PC-9 (cell line): ENCODE data around the gene UIMC1. TPM values are rescaled to one million over a fixed set of nuclear protein-coding genes. Genes with fewer than 3 reads are reported as not detected.

ENCODE experiments used
- BruUV-seq: library from RNA; stranded (reverse); fragments of 400-500 nt; replicated peaks from 2 replicates; lab custom pipeline; 2021; lab: Mats Ljungman, UMichigan
- CTCF ChIA-PET: fragments of 300-600 bp; sonication (Branson Sonifier 250); formaldehyde crosslinking; loops from one replicate; lab custom pipeline; 2022; ENCODE audit warnings: antibody characterized with exemption; lab: Charles Lee
- POLR2A ChIA-PET: fragments of 300-600 bp; sonication (Branson Sonifier 250); formaldehyde crosslinking; loops from one replicate; lab custom pipeline; 2022; ENCODE audit warnings: antibody characterized with exemption; ENCODE audit not compliant: unreplicated experiment; lab: Charles Lee
- DNase-seq, 2 experiments: peaks; one replicate each; pipeline versions ENCODE4 v3.0.0 to v3.0.0-alpha.2; 2015 to 2022; ENCODE audit warnings: mixed read lengths in 1 of 2
- H2AFZ ChIP-seq: fragments of 200-600 bp; sonication (generic); 2 replicates; pipeline ENCODE4 v1.8.1; 2017; ENCODE audit warnings: antibody characterized with exemption
- H3F3A ChIP-seq: fragments of 200-600 bp; sonication (generic); 2 replicates; pipeline ENCODE4 v1.8.1; 2017; ENCODE audit warnings: antibody characterized with exemption, mild to moderate bottlenecking, low read depth; ENCODE audit not compliant: insufficient read depth
- H3K27ac ChIP-seq: fragments of 200-600 bp; sonication (generic); 2 replicates; pipeline ENCODE4 v1.6.1; 2016; ENCODE audit warnings: mixed run types
- H3K27me3 ChIP-seq: fragments of 200-600 bp; sonication (generic); 2 replicates; pipeline ENCODE4 v1.6.1; 2016; ENCODE audit warnings: low read depth, mixed run types; ENCODE audit not compliant: insufficient read depth
- H3K36me3 ChIP-seq: fragments of 200-600 bp; sonication (generic); 2 replicates; pipeline ENCODE4 v1.6.1; 2016; ENCODE audit warnings: low read depth, mixed run types
- H3K4me1 ChIP-seq: fragments of 200-600 bp; sonication (generic); replicated peaks from 2 replicates; pipeline ENCODE4 v1.6.1; 2016; ENCODE audit warnings: mixed run types; ENCODE audit not compliant: insufficient read depth
- H3K4me2 ChIP-seq: fragments of 200-600 bp; sonication (generic); 2 replicates; pipeline ENCODE4 v1.6.1; 2017; ENCODE audit warnings: mixed run types
- H3K4me3 ChIP-seq: fragments of 200-600 bp; sonication (generic); 2 replicates; pipeline ENCODE4 v1.6.1; 2016; ENCODE audit warnings: mixed run types
- H3K79me2 ChIP-seq: fragments of 200-600 bp; sonication (generic); 2 replicates; pipeline ENCODE4 v1.6.1; 2017; ENCODE audit warnings: low read depth, mixed run types
- H3K9me2 ChIP-seq: fragments of 200-600 bp; sonication (generic); 2 replicates; pipeline ENCODE4 v1.8.1; 2017; ENCODE audit warnings: mild to moderate bottlenecking; ENCODE audit not compliant: insufficient read depth
- H3K9me3 ChIP-seq: fragments of 200-600 bp; sonication (generic); 2 replicates; pipeline ENCODE4 v1.8.1; 2016; ENCODE audit warnings: low read depth; ENCODE audit not compliant: insufficient read depth
- H4K20me1 ChIP-seq: fragments of 200-600 bp; sonication (generic); 2 replicates; pipeline ENCODE4 v1.8.1; 2017; ENCODE audit not compliant: insufficient read depth
- EZH2 ChIP-seq: fragments of 200-600 bp; sonication (generic); IDR thresholded peaks from 2 replicates; pipeline ENCODE4 v1.8.0; 2017; ENCODE audit warnings: antibody characterized with exemption, low read depth
- intact Hi-C: fragments of 100-400 bp; cut with micrococcal nuclease; formaldehyde crosslinking; loops from one replicate; pipeline ENCODE4 v1.10.0; 2022; ENCODE audit not compliant: unreplicated experiment
- total RNA-seq: library from RNA; stranded (reverse); gene quantifications from 2 replicates; pipeline ENCODE4 v1.2.3, GENCODE V29; 2021
- TF ChIP-seq, protein P1 (sequence below): fragments of 200-600 bp; sonication (generic); conservative IDR thresholded peaks from 2 replicates; pipeline ENCODE4 v1.6.1; 2017; ENCODE audit warnings: mixed run types, antibody characterized with exemption, mild to moderate bottlenecking, moderate library complexity

Gene UIMC1
- total RNA-seq, 1 experiment from 2014 or later = 48.3 TPM

GRCh38 chr5:176901260-176902101 is 105.1 kb downstream of the UIMC1 start:
- Histone ChIP-seq H3K4me2 (no peak overlapping the region), H3K27ac (no peak overlapping the region), H3K9me3 (no peaks in the 10 kb centered on the region), H3K27me3 (no peaks in the 10 kb centered on the region), H3K36me3 (peaks cover 6% of the 10 kb centered on the region), H4K20me1 (no peaks in the 10 kb centered on the region), H3K9me2 (no peaks in the 10 kb centered on the region), H3F3A (peaks cover 6% of the 10 kb centered on the region), H2AFZ (no peak overlapping the region), H3K79me2 (no peaks in the 10 kb centered on the region), H3K4me3 (no peak overlapping the region), H3K4me1 (no peaks in the 10 kb centered on the region)
- BruUV-seq = no TSS peak
- no peak for TF ChIP-seq EZH2
- TF ChIP-seq, protein P1, sequence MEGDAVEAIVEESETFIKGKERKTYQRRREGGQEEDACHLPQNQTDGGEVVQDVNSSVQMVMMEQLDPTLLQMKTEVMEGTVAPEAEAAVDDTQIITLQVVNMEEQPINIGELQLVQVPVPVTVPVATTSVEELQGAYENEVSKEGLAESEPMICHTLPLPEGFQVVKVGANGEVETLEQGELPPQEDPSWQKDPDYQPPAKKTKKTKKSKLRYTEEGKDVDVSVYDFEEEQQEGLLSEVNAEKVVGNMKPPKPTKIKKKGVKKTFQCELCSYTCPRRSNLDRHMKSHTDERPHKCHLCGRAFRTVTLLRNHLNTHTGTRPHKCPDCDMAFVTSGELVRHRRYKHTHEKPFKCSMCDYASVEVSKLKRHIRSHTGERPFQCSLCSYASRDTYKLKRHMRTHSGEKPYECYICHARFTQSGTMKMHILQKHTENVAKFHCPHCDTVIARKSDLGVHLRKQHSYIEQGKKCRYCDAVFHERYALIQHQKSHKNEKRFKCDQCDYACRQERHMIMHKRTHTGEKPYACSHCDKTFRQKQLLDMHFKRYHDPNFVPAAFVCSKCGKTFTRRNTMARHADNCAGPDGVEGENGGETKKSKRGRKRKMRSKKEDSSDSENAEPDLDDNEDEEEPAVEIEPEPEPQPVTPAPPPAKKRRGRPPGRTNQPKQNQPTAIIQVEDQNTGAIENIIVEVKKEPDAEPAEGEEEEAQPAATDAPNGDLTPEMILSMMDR = no peak
- DNase-seq = no peak
- intact Hi-C loops = no loop called here
- ChIA-PET POLR2A (interaction anchor here (0.6 kb wide), 1 partner anchor 78 kb away, joined by 3 read pairs; no protein-coding TSS in a partner anchor), CTCF (interaction anchor here (0.6 kb wide), 1 partner anchor 78 kb away, joined by 3 read pairs; no protein-coding TSS in a partner anchor)

GRCh38 chr5:176900780-176901204 is 105.8 kb downstream of the UIMC1 start:
- no peaks in the 10 kb centered on the region for H3K27me3 ChIP-seq
- intact Hi-C loops = no loop called here
- H3K79me2 ChIP-seq = no peaks in the 10 kb centered on the region
- ChIA-PET CTCF (interaction anchor here (0.6 kb wide), 1 partner anchor 77 kb away, joined by 3 read pairs; no protein-coding TSS in a partner anchor), POLR2A (no interaction called here)
- no peak overlapping the region for H2AFZ ChIP-seq
- no peaks in the 10 kb centered on the region for H3K4me1 ChIP-seq
- H3F3A ChIP-seq = peaks cover 6% of the 10 kb centered on the region
- H3K36me3 ChIP-seq = peaks cover 6% of the 10 kb centered on the region
- no peak overlapping the region for H3K4me2 ChIP-seq
- H4K20me1 ChIP-seq = no peaks in the 10 kb centered on the region
- TF ChIP-seq EZH2 = no peak
- TF ChIP-seq, protein P1 = no peak
- no peak overlapping the region for H3K27ac ChIP-seq
- no peak overlapping the region for H3K4me3 ChIP-seq
- no peak for DNase-seq
- no peaks in the 10 kb centered on the region for H3K9me3 ChIP-seq
- BruUV-seq = no TSS peak
- no peaks in the 10 kb centered on the region for H3K9me2 ChIP-seq

- no peak overlapping the region for H3K4me2 ChIP-seq
- peak in 1 of 2 experiments; percentile 11 for DNase-seq
Observed at GRCh38 chr5:176899946-176900779, 106.4 kb downstream of the UIMC1 start.

More at GRCh38 chr5:176899946-176900779, 106.4 kb downstream of the UIMC1 start:
- Histone ChIP-seq H3K27ac (no peak overlapping the region), H2AFZ (no peak overlapping the region), H3K9me3 (no peaks in the 10 kb centered on the region), H4K20me1 (no peaks in the 10 kb centered on the region), H3K9me2 (no peaks in the 10 kb centered on the region), H3F3A (peaks cover 9% of the 10 kb centered on the region), H3K36me3 (peaks cover 6% of the 10 kb centered on the region), H3K27me3 (no peaks in the 10 kb centered on the region), H3K4me3 (no peak overlapping the region), H3K79me2 (no peaks in the 10 kb centered on the region), H3K4me1 (no peaks in the 10 kb centered on the region)
- intact Hi-C loops = no loop called here
- no peak for TF ChIP-seq EZH2
- TF ChIP-seq, protein P1 = no peak
- ChIA-PET CTCF (interaction anchor here (0.6 to 1.0 kb wide), 2 partner anchors 76 to 239 kb away, joined by 3 read pairs; no protein-coding TSS in a partner anchor), POLR2A (no interaction called here)
- no TSS peak for BruUV-seq
